GM10847 (cell line): ENCODE measurements around the gene MPST.

ENCODE experiments used
- POLR2A ChIP-seq: IDR thresholded peaks from 2 replicates; pipeline ENCODE4 v1.6.1; 2011; ENCODE audit not compliant: insufficient read length; ENCODE audit errors: extremely low read depth

Gene MPST

GRCh38 chr22:37057796-37058510 is 38.4 kb downstream of the MPST start:
- TF ChIP-seq POLR2A, result no peak

GRCh38 chr22:37058917-37059701 is 39.6 kb downstream of the MPST start:
- no peak for TF ChIP-seq POLR2A

GRCh38 chr22:37059876-37060449 is 40.4 kb downstream of the MPST start:
- no peak for TF ChIP-seq POLR2A

- TF ChIP-seq POLR2A, result no peak
Observed at GRCh38 chr22:37060801-37061610, 41.5 kb downstream of the MPST start.

GRCh38 chr22:37061611-37062375 is 42.3 kb downstream of the MPST start:
- TF ChIP-seq POLR2A, result no peak

- no peak for TF ChIP-seq POLR2A
Observed at GRCh38 chr22:37062376-37062675, 42.8 kb downstream of the MPST start.

- TF ChIP-seq POLR2A, result no peak
Observed at GRCh38 chr22:37062702-37063381, 43.3 kb downstream of the MPST start.

- no peak for TF ChIP-seq POLR2A
Observed at GRCh38 chr22:37063431-37064420, 44.2 kb downstream of the MPST start.

GRCh38 chr22:37064553-37064952 is 45.0 kb downstream of the MPST start:
- TF ChIP-seq POLR2A, result no peak

- TF ChIP-seq POLR2A, result no peak
Observed at GRCh38 chr22:37065180-37065579, 45.6 kb downstream of the MPST start.

GRCh38 chr22:37065961-37066360 is 46.4 kb downstream of the MPST start:
- TF ChIP-seq POLR2A, result no peak

GRCh38 chr22:37067428-37067827 is 47.9 kb downstream of the MPST start:
- TF ChIP-seq POLR2A, result no peak

- no peak for TF ChIP-seq POLR2A
Observed at GRCh38 chr22:37068859-37069258, 49.3 kb downstream of the MPST start.

- no peak for TF ChIP-seq POLR2A
Observed at GRCh38 chr22:37069319-37069718, 49.8 kb downstream of the MPST start.

- no peak for TF ChIP-seq POLR2A
Observed at GRCh38 chr22:37069719-37070118, 50.2 kb downstream of the MPST start.
